B cell (primary cell): ENCODE results near the gene CASP5. TPM values are rescaled to one million over a fixed set of nuclear protein-coding genes. Genes with fewer than 3 reads are reported as not detected.

Source experiments
- ATAC-seq: fragments of 200-7000 bp; cut with Tn5 transposase; one replicate; pipeline ENCODE4 v1.10.0; 2021; ENCODE audit warnings: low read depth, mild to moderate bottlenecking, moderate number of reproducible peaks, moderate library complexity
- CTCF ChIA-PET: fragments of 350-600 bp; sonication (Branson Sonifier 250); formaldehyde crosslinking; loops from one replicate; lab custom pipeline; 2021; ENCODE audit warnings: antibody characterized with exemption, inconsistent platforms; lab: Charles Lee
- POLR2A ChIA-PET: fragments of 350-600 bp; sonication (Branson Sonifier 250); formaldehyde crosslinking; loops from one replicate; lab custom pipeline; 2021; ENCODE audit warnings: antibody characterized with exemption; lab: Charles Lee
- DNase-seq: peaks from one replicate; pipeline ENCODE4 v3.0.0; 2013
- H2AFZ ChIP-seq: 2 replicates; pipeline ENCODE4 v1.6.1; 2012; ENCODE audit warnings: mild to moderate bottlenecking, low read depth, low read length; ENCODE audit not compliant: insufficient read depth, poor library complexity, severe bottlenecking
- H3K27ac ChIP-seq, 2 donors: 1 replicate in 1 of 2; 2 replicates in 1 of 2; pipeline ENCODE4 v1.5.1; 2012 to 2013; ENCODE audit warnings: low read length in 2 of 2, mild to moderate bottlenecking in 2 of 2, moderate library complexity in 1 of 2
- H3K27me3 ChIP-seq, 4 experiments: fragments of 200-600 bp in 1 of 4; sonication (generic) in 1 of 4; replicated peaks in 1 of 4; 1 replicate in 2 of 4; 2 replicates in 2 of 4; pipeline versions ENCODE4 v1.6.1 to v1.7.0; 2013 to 2016; ENCODE audit warnings: low read length in 3 of 4, mild to moderate bottlenecking in 2 of 4, mixed read lengths in 1 of 4, moderate library complexity in 1 of 4; ENCODE audit not compliant: insufficient read depth in 4 of 4, control insufficient read depth in 3 of 4; ENCODE audit errors: control extremely low read depth in 1 of 4
- H3K36me3 ChIP-seq, 2 experiments: replicated peaks in 1 of 2; 1 replicate in 1 of 2; 2 replicates in 1 of 2; pipeline versions ENCODE4 v1.6.1 to v1.7.1; 2013; ENCODE audit warnings: low read length in 1 of 2; ENCODE audit not compliant: insufficient read depth in 2 of 2, control insufficient read depth in 1 of 2; ENCODE audit errors: control extremely low read depth in 1 of 2, extremely low read depth in 1 of 2
- H3K4me1 ChIP-seq, 2 donors: fragments of 200-600 bp in 1 of 2; sonication (generic) in 1 of 2; 1 replicate in 1 of 2; 2 replicates in 1 of 2; pipeline versions ENCODE4 v1.5.1 to v1.6.1; 2013 to 2017; ENCODE audit warnings: low read length in 2 of 2; ENCODE audit not compliant: control insufficient read depth in 2 of 2, insufficient read depth in 2 of 2
- H3K4me2 ChIP-seq: replicated peaks from 2 replicates; pipeline ENCODE3; 2012; ENCODE audit warnings: mild to moderate bottlenecking, low read depth, low read length; ENCODE audit not compliant: poor library complexity, severe bottlenecking
- H3K4me3 ChIP-seq, 5 experiments: fragments of 200-600 bp in 1 of 5; sonication (generic) in 1 of 5; 1 replicate in 3 of 5; 2 replicates in 2 of 5; pipeline versions ENCODE4 v1.5.1 to v1.7.0; 2011 to 2016; ENCODE audit warnings: low read length in 4 of 5, mild to moderate bottlenecking in 4 of 5, low read depth in 2 of 5, control low read depth in 1 of 5, moderate library complexity in 1 of 5; ENCODE audit not compliant: insufficient read depth in 1 of 5; ENCODE audit errors: control extremely low read depth in 1 of 5, extremely low read depth in 1 of 5
- H3K79me2 ChIP-seq: fragments of 200-600 bp; sonication (generic); one replicate; pipeline ENCODE4 v1.6.0; 2016; ENCODE audit warnings: low read length; ENCODE audit not compliant: control insufficient read depth, insufficient read depth
- H3K9ac ChIP-seq: fragments of 200-600 bp; sonication (generic); 2 replicates; pipeline ENCODE4 v1.6.1; 2017; ENCODE audit warnings: mild to moderate bottlenecking, low read length, moderate library complexity
- H3K9me3 ChIP-seq, 3 donors: one replicate each; pipeline versions ENCODE4 v1.6.1 to v1.7.1; 2013; ENCODE audit warnings: low read length in 2 of 3; ENCODE audit not compliant: control insufficient read depth in 2 of 3, insufficient read depth in 1 of 3; ENCODE audit errors: control extremely low read depth in 1 of 3
- H4K20me1 ChIP-seq: 2 replicates; pipeline ENCODE4 v1.6.0; 2012; ENCODE audit warnings: mild to moderate bottlenecking, low read length; ENCODE audit not compliant: insufficient read depth, control insufficient read depth, poor library complexity, severe bottlenecking
- H3K27ac Mint-ChIP-seq: one replicate; pipeline ENCODE4 v1.8.0; 2021; ENCODE audit warnings: mixed read lengths
- H3K27me3 Mint-ChIP-seq: one replicate; pipeline ENCODE4 v1.8.0; 2021; ENCODE audit warnings: mixed read lengths
- H3K4me1 Mint-ChIP-seq: one replicate; pipeline ENCODE4 v1.8.0; 2021; ENCODE audit warnings: mixed read lengths
- H3K4me3 Mint-ChIP-seq: one replicate; pipeline ENCODE4 v1.8.0; 2021; ENCODE audit warnings: mixed read lengths
- H3K9me3 Mint-ChIP-seq: one replicate; pipeline ENCODE4 v1.8.0; 2022; ENCODE audit warnings: mixed read lengths; ENCODE audit not compliant: insufficient read depth
- CTCF ChIP-seq: fragments of 200-600 bp; IDR thresholded peaks from one replicate; pipeline ENCODE4 v1.8.0; 2022; ENCODE audit warnings: antibody characterized with exemption, mild to moderate bottlenecking
- EZH2 ChIP-seq: IDR thresholded peaks from 2 replicates; pipeline ENCODE4 v1.6.1; 2012; ENCODE audit warnings: borderline replicate concordance, low read depth, mild to moderate bottlenecking, moderate library complexity, low read length; ENCODE audit not compliant: insufficient read depth, poor library complexity, severe bottlenecking
- WGBS: methylation state at CpG from one replicate; pipeline ENCODE4 v1.1.5; 2013; ENCODE audit warnings: missing lambda C conversion rate; ENCODE audit not compliant: insufficient coverage; 5-methylcytosine and 5-hydroxymethylcytosine counted together
- intact Hi-C: fragments of 100-400 bp; cut with micrococcal nuclease; formaldehyde crosslinking; loops from one replicate; pipeline ENCODE4 v1.10.0; 2022
- polyA plus RNA-seq: library from polyadenylated mRNA; depleted of rRNA; stranded (reverse); fragments of >200 nt; gene quantifications from 2 replicates; pipeline ENCODE4 v1.2.3, GENCODE V29; 2012
- total RNA-seq, 2 donors: library from RNA; stranded (reverse); fragments of 120-200 nt in 1 of 2; gene quantifications; 1 replicate in 1 of 2; 2 replicates in 1 of 2; pipeline versions ENCODE4 v1.2.3 to v1.2.4, GENCODE V29; 2013 to 2022

Gene CASP5
- total and polyA plus RNA-seq, 2 donors (not counting 1 experiment from before 2014, with no cell fraction given), result 0.09 TPM; not detected in 1

DNA sequence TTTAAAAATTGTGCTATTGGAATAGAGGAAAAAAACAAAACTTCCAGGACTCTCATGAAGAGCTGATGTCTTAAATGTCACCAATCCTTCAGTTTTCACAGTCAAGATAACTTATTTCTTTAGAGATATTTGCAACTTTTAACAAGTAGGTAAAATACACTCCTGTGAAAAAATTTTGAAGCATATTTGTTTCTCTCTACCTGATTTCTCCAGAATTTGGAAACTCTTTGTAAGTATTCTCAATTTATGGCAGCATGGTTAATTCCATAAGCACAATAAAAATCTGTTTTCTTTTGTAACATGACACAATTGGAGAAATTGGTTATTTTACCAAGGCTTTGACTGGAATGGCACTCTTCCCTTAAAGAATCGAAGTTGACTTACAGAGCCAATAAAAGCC lies 58.7 kb downstream of the CASP5 start:
- no peak overlapping the region for H3K27ac Mint-ChIP-seq
- peaks cover 89% of the 10 kb centered on the region for H3K79me2 ChIP-seq
- H3K4me2 ChIP-seq, result no peak overlapping the region
- no peak overlapping the region for H3K4me3 ChIP-seq
- peaks cover 0 to 13% (median 6%) of the 10 kb centered on the region in 3 donors for H3K9me3 ChIP-seq
- H4K20me1 ChIP-seq, result peaks cover 6% of the 10 kb centered on the region
- WGBS, result no CpG with 5 or more reads among the region's 1 CpG
- ATAC-seq, result no peak
- H3K27ac ChIP-seq, result no peak overlapping the region
- DNase-seq, result peak; percentile 8
- POLR2A ChIA-PET, result no interaction called here
- no peak overlapping the region for H3K4me3 Mint-ChIP-seq
- peaks cover 74% of the 10 kb centered on the region for H3K4me1 Mint-ChIP-seq
- peaks cover 6 to 33% of the 10 kb centered on the region in 2 experiments for H3K36me3 ChIP-seq
- H3K27me3 ChIP-seq, result no peaks in the 10 kb centered on the region
- intact Hi-C loops, result no loop called here
- no peaks in the 10 kb centered on the region for H3K27me3 Mint-ChIP-seq
- peaks cover 48 to 49% of the 10 kb centered on the region in 2 donors for H3K4me1 ChIP-seq
- no peaks in the 10 kb centered on the region for H3K9me3 Mint-ChIP-seq
- CTCF ChIA-PET, result no interaction called here
- H2AFZ ChIP-seq, result no peak overlapping the region
- no peak for TF ChIP-seq CTCF
- no peak for TF ChIP-seq EZH2
- no peak overlapping the region for H3K9ac ChIP-seq

DNA sequence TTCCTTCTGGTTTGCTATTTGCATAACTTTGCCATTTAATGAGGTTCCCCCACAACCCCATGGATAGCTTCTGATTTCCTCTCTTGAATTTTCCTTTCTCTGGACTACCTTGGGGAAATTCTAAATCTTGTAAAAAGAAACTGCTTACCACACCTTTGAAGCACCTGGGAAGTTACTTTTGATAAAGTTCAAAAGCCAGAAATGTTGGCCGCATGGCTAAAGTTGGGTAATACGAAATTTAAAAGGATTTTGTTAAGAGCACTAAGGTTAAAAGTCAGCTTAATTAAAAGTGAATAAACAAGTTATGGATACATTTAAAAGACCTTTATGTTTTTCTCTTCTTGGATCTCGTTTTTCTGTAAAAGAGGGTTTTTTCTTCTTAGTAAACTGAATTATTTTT lies 60.1 kb downstream of the CASP5 start:
- H3K4me3 ChIP-seq, result no peak overlapping the region
- H3K4me1 ChIP-seq, result peaks cover 43 to 56% of the 10 kb centered on the region in 2 donors
- H3K36me3 ChIP-seq, result peaks cover 6 to 33% of the 10 kb centered on the region in 2 experiments
- intact Hi-C loops, result no loop called here
- H3K9me3 Mint-ChIP-seq, result no peaks in the 10 kb centered on the region
- ChIA-PET CTCF (interaction anchor here (1.5 to 1.6 kb wide), 2 partner anchors 12 to 16 kb away, joined by 4 to 9 read pairs; no protein-coding TSS in a partner anchor), POLR2A (no interaction called here)
- H3K9ac ChIP-seq, result no peak overlapping the region
- peak overlapping the region; percentile 57 for H3K27ac Mint-ChIP-seq
- ATAC-seq, result no peak
- H3K9me3 ChIP-seq, result peaks cover 0 to 13% (median 6%) of the 10 kb centered on the region in 3 donors
- H2AFZ ChIP-seq, result no peak overlapping the region
- peaks cover 80% of the 10 kb centered on the region for H3K4me1 Mint-ChIP-seq
- TF ChIP-seq EZH2, result no peak
- TF ChIP-seq CTCF, result no peak
- no peaks in the 10 kb centered on the region for H3K27me3 ChIP-seq
- H3K79me2 ChIP-seq, result peaks cover 96% of the 10 kb centered on the region
- no peak for DNase-seq
- no peak overlapping the region for H3K4me3 Mint-ChIP-seq
- WGBS, result no CpG with 5 or more reads among the region's 3 CpGs
- H4K20me1 ChIP-seq, result peaks cover 6% of the 10 kb centered on the region
- H3K27me3 Mint-ChIP-seq, result no peaks in the 10 kb centered on the region
- no peak overlapping the region for H3K27ac ChIP-seq
- no peak overlapping the region for H3K4me2 ChIP-seq
